ENCODE measurements around the gene TTC16.

The TTC16 gene

DNA sequence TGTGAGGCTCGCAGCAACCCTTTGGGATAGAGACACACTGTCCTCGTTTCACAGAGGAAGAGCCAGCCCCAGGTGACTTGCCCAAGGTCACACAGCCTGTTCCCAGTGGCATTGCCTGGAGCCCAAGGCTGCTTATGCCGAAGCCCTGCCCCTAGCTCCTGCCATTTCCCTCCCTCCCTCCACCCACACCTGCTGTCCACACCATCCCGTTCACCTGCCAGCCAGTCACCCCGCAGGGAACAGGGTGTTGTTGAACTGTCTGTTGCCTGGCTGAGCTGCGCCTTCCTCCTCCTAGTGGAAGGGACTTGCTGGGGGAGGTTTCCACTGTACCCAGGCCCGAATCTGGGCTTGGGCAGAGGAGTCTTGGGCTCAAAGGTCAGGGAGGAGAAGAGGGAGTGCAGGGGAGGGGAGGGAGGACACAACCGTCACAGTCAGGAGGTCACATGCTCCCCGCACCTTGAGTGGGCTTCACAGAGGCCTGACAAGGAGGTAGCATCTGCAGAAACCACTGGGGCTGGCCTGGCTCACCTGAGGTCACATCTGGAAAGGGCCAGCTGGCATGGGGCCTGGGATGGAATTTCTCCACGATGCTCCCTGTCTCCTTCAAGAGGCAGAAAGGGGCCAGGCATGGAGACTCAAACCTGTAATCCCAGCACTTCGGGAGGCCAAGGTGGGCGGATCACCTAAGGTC, 6.3 kb downstream of the TTC16 start:
- no peak for DNase-seq

DNA sequence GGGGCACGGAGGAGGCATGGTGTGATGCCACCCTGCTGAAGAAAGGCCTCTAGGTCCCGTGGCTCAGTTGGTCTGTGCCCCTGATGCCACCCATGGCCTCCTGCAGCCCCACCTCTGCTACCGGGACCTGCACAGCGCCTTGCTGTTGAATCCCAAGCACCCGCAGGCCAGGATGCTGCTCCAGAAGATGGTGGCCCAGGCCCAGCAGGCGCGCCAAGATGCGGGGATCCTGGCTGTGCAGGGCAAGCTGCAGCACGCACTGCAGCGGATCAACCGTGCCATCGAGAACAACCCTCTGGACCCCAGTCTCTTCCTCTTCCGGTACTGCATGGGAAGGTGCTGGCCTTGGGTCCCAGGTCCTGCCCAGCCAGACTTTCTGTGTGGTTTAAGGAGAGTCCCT, 7.1 kb downstream of the TTC16 start:
- no peak for DNase-seq

DNA sequence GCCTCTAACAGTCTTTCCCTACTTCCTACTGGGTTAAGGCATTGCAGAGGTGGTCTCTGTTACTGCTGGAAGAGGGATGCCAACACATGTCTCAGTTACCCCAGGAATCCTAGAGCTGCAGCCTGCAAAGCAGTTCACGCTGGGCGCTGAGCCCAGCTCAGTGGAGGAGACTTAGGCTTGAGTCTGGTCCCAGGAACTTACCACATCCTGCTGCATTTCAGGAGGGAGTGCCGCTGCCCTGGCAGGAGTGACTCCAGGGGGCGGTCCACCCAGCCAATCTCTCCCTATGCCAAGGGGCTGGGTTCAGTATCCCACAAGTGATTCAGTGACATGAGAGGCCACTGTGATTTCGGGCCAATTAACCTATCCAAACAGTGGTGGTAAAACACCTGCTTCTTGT, 7.6 kb downstream of the TTC16 start:
- no peak for DNase-seq

DNA sequence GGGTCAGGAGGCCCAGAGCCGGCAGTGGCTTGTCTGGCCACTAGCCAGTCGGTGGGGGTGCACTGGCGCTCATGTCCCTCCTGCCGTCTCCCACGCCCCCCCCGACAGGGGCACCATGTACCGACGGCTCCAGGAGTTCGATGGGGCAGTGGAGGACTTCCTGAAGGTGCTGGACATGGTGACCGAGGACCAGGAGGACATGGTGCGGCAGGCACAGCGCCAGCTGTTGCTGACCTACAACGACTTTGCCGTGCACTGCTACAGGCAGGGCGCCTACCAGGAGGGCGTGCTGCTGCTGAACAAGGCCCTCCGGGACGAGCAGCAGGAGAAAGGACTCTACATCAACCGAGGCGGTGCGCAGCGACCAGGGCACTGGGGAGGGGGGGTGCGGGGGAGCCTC, 8.1 kb downstream of the TTC16 start:
- no peak for DNase-seq

DNA sequence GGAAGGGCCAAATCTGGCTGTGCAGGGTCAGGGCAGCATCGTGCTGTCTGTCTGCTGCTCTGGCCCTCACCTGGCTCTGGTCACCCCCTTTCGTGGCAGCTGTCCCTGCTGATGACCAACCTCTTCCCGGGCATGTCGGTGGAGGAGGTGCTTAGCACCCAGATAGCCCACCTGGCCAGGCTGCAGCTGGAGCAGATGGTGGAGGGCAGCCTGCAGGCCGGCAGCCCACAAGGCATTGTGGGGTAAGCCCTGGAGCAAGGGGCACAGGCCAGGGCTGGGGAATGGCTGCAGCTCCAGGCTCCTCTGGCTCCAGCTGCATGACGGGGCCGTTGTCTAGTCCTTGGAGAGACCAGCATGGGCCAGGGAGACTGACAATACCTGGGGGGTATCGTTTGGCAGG, 11.0 kb downstream of the TTC16 start:
- no peak for DNase-seq

DNA sequence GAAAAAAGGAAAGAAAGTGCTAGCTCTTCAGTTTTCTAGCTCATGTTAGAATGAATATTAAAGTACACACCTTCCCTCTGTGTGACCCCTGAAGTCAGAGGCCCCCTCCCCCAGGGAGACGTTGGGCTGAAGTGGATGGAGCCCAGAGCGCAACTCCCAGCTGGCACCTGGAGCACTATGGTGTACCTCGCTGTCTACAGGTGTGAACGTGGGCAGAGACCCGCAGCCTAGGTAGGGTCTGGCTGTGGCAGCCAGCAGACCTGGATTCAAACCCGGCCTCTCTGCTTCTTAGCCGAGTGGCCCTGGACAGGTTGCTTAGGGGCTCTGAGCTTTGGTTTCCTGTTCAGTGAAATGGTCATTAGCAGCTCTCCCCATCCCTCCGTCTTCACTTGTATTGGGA, 12.9 kb downstream of the TTC16 start:
- DNase-seq, result no peak

DNA sequence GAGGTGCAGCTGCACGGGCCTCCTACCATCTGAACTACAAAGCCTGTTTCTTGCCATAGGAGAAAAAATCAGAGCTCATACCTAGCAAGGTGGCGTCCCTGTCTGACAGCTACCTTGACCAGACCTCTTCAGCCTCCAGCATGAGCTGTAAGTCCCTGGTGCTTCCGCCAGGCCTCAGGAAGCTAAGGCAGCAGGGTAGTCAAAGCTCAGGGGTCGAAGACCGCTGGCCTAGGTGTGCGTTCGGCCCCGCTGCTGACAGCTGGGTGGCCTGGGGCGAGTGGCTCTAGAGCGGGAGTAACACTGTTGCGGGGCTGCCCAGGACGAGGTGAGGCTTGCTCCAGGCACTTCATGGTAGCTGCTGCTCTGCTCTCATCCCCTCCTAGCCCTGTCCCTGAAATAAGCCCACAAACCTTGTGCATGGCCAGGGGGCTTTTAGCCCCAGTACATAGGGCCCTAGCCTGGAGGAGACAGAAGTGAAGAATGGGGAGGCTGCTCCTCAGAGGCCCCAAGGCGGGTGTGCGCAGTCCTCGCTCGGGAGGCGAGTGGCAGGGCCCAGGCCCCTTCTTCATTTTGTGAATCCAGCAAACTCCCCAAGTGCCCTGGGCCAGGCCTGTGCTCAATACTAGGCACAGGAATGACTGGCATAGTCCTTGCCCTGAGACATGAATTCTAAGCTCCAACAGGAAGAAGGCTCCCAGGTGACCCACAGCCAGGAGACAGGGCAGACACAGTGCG, 13.8 kb downstream of the TTC16 start:
- DNase-seq, result no peak

DNA sequence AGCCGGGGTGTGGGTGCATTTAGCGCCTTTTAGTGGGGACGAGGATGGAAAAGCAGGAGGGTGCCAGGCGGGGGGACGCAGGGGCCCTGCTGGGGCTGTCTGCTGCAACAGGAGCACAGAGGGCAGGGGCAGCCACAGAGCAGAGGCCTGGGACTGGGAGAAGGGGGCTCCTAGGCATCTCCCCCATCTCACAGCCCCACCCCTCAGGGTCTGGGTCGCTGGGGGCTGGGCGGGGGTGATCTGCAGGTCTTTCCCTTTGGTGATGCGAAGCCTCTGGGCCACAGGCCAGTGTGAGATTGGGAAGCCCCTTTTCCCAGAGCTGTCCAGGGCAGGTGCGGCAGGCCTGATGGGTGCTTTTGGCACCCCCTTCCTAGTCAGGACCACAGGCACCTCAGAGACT, 14.4 kb downstream of the TTC16 start:
- no peak for DNase-seq

DNA sequence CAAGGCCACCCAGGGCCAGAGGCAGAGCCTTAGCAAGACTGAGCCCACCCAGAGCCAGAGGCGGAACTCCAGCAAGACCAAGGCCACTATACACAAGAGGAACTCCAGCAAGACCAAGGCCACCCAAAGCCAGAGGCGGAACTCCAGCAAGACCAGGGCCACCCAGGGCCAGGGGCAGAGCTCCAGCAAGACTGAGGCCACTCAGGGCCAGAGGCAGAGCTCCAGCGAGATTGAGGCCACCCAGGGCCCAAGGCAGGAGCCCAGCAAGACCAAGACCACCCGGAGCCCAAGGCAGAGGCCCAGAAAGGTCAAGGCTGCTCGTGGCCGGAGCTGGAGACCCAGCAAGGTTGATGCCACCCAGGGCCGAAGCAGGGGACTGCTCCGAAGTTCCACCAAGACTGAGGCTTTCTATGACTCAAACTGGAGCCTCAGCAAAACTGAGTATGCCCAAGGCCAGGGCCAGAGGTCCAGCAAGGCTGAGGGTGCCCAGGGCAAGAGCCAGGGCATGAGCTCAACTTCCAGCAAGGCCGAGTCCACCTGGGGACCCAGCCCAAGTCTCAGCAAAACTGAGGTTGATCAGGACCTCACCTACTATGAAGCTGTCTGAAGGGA, 15.0 kb downstream of the TTC16 start:
- DNase-seq, result no peak

DNA sequence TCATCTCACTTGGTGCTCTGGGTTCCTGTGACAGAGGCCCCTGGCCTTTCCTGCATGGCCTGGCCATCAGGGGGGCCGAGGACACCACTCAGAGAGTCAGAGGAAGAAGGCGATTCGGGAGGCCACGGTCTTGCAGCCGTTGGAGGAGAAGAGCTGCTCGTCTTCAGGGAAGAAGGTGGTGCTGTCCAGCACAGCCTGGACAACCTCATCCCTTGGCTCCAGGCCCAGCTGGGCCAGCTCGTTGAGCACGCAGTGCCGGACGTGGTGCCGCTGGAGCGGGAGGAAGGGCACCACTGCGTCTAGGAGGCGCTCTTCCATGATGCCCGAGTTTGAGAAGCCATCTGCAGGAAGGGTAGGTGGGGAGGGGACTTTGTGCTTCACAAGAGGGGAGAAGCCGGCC, 16.1 kb downstream of the TTC16 start:
- no peak for DNase-seq

DNA sequence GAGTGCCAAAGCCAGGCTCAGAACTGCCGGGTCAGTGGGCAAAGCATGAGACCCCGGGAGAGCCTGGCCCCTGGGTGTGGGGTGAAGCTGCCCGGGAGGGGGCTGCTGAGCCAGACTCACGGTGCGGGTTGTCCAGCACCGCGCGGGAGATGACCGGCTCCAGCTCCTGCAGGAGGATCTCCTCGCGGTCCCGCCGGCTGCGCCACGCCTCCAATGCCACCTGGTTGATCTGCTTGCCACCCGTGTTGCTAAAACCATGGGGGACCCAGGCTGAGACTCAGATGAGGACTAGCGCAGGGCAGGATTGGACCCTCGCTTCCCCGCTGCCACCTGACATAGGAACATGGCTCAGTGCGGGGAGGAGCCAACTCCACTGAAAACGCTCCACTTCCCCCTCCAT, 16.6 kb downstream of the TTC16 start:
- DNase-seq, result no peak

DNA sequence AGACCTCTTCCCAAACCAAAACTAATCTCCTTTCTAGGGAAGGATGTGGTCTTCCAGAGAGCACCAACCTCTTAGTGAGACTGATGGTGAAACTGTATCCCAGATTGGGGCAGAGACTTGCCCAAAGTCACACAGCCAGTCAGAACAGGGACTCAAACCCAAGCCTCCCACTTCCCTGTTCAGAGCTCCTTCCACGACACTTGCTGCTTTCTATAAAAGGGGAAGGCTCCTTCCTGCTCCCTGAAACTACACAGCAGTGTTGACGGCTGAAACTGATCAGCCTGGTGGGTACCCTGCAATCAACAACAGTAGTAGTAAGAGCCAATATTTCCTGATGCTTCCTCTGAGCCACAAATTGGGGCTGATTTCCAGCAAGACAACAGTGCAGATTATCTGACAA, 17.7 kb downstream of the TTC16 start:
- DNase-seq, result peak; percentile 12 to 40

DNA sequence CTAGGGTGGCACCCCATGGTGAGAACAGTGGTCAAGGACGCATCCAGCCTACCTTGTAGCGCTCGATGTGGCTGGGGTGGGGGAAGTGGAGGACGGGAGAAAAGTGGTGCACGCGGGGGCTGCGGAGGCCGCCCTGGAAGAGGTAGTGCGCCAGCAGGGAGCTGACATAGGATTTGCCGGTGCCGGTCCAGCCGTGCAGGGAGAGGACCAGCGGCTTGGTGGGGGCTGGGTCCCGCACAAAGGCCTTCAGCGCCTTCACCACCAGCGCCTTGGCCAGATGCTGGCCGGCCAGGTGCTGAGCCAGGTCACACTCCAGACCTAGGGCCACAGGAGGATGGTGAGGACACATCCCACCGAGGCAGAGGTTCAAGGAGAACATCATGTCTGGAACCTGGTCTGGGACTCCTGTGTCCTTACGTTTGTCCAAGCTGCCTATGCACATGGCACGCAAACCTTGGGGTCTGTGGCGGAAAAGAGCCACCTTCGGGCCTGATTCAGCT, 18.4 kb downstream of the TTC16 start:
- no peak for DNase-seq

DNA sequence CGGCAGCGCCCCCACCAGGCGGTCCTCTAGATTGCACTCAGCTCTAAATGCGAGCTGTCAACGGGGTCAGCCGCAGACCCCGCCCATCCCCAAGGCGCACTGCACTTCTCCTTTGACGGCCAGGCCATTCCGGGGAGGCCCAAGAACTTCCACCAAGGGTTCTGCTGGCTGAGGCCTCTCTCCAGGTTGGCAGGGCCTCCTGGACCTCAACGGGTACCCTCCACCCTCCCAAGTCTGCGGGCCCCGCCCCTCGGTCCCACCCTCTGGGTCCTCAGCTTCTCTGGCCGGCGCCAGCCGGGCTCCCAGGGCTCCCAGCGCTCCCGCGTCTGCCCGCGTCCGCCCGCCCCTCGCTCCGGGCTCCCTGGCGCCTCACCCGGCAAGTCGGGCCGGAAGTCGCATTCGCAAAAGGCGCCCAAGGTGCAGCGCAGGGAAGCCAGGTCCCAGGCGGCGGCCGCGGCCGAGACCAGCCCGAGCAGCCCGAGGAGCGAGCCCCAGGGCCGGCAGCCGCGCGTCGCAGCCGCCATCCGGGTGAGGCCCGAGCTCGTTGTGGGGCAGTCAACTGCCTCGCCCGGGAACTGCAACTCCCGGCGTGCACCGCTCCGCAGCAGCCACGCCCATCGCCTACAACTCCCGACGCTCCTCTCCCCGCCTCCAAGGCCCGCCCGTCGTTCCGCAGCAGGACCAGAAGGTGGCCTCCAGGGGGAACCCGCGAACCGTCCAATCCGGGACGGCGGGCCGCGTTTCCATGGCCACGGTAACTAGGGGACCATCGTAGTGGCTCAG, 19.1 kb downstream of the TTC16 start, which contains the start of gene TOR2A:
TOR2A (minus strand) TSS at position 548 of the 783 bp plus-strand sequence; CDS start at position 524, 24 bp downstream.
- peak; percentile 94 to 95 for DNase-seq

DNA sequence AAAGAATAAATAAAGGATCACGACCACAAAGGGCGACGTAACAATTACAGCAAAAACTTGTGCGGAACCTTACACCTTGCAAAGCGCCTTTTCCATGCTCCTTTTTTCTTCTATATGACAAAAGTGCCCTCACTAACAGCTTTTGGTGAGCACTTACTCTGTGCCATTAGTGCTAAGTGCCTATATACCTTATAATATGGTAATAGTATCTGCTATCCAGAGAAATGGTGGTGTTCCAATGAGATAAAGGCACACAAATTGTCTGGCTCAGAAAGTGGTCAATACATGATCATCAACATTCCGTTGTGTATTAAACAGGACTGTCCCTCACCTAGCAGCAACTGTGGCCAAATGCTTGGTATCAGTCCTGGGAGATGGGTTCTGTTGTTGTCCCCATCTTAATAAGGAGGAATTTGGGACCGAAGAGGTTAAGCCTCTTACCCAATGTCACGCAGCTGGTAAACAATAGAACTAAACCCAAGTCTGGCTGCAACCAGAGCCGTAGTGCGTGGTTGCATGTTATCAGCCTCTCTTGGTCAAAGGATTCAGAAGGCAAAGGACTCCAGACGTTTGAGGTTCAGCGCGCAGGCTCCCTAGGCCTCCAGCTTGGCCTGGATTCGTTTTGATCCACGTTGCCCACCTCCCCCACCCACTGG, 19.8 kb downstream of the TTC16 start:
- DNase-seq, result no peak

DNA sequence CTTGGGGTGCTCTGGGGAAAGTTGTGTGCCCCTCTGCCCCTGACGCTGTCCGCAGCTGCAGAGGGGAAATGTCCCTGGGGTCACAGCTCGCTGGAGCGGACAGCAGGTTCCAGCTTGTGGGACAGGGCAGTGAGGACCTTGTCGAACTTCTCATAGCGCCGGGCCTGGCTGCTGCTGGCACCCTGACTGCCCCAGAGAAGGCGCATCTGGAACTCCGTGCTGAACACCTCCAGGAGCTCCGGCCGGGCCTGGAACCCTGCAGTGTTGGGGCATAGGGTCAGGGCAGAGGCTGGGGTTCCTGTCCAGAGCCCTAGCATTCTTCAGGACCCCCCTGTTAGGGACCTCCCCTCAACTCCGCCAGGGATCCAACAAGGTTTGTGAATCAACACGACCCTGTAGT, 22.8 kb downstream of the TTC16 start:
- DNase-seq, result no peak

DNA sequence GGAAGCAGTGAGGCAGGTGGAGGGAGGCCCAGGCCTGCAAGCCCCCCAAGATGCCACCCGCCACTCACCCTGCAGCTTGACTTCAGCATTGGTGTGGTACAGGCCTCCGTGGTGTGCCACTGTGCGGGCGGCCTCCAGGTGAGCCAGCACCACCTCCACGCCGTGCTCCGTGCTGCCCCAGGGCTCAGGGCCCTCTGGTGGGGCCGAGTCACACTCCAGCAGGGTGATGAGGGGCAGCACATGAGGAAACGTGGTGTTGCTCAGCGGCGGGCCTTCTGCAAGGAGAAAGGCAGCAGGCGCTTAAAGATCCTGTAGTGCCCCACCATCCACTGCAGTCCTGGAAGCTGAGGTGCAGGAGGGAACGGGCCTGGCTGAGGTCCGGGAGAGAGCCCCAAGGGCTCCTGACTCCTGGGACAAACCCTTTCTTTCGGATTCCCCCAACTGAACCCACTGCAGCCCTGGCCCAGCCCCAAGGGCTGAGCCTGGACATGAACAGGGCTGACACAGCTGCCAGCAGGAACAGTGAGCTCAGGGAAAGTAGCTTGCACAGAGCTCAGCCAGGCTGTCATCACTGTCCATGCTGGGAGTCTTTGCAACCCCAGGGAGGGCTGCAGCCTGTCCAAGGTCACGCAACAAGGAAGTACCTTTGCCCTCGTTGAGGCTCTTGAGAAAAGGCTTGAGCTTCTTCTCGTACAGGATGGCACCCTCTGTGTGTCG, 23.9 kb downstream of the TTC16 start:
- no peak for DNase-seq

DNA sequence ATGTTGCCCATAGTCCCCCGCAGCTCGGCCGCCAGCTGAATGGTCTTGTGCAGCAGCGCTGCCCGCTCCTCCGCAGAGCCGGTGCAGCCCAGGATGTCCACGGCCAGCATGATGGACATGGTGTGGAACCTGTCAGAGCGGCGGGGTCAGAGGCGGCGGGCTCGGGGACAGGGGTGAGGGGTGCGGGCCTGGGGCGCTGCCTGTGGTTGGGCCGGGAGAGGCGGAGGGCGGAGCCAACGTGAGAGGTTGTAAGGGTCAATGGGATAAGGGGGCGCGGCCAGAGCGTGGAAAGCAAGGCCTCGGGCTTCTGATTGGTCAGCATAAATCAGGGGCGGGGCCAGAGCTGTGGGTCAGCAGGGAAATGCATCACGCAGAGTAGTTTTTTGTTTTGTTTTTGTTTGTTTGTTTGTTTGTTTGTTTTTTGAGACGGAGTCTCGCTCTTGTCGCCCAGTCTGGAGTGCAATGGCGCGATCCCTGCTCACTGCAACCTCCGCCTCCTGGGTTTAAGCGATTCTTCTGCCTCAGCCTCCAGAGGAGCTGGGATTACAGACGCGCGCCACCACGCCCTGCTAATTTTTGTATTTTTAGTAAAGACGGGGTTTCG, 26.1 kb downstream of the TTC16 start:
- no peak for DNase-seq

DNA sequence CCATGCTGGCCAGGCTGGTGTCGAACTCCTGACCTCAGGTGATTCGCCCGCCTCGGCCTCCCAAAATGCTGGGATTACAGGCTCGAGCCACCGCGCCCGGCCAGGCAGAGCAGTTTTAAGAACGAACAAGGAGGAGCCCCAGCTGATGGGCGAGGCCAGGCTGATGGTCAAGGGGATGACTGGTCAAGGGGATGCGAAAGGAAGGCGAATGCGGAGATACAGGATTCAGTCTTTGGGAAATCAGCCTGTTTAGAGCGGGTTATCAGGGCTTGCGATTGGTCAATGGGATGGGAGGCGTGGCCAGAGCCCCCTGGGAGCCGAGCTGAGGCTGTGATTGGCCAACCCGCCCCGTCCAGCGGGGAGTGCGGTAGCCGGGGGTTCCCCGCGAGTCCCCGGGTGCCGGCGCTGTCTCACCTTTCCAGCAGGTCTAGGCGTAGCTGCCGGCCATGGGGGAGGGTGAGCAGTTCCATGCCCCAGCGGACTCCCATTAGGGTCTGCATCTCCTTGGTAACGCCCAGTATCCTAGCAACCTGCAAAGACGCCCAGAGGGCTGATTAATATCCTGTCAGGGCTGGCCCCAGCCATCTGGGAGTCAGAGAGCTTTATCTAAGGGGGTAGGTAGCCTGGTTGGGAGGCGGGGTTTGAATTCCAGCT, 26.7 kb downstream of the TTC16 start:
- no peak for DNase-seq

DNA sequence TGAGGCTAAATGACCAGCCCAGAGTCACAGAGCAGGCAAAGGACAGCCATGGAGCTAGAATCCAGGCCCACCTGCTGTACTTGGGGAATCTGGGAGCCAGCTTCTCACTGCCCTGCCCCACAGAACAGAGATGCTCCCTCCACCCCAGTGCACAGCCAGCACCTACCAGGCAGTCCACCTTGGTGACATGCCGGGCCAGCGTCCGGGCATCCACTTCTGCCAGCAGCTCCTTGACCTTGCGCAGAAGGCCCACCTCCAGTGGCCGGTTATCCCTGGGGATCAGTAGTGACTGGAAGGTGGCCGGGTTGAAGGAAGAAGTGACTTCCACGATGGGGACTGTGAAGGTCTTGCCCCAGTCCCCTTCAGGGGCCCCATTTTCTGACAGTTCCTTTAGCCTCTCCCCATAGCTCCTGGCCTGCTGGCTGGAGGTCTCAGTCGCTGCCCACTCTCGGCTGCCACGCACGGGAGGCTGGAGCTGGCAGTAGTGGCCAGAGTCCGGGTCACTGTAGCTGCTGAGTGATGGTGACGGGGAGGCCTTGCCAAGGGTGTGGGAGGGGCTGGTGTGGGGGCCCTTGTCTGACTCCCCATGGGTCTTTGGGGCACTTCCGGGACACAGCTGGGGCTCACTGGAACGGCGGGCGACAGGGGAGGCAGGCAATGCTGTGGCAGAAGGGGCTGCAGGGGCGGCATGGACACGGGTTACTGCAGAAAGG, 28.7 kb downstream of the TTC16 start:
- no peak for DNase-seq

Data from Kasumi-1 (cell line).